AG08395 (cell line): Measurements from ENCODE around the gene WDR43.
A peak's percentile ranks its signal among the peaks of the same experiment; 100 is the strongest.

ENCODE experiments used
- DNase-seq: peaks from one replicate; pipeline ENCODE4 v3.0.0; 2012; ENCODE audit warnings: mixed read lengths, low spot score

The WDR43 gene

GRCh38 chr2:28894470-28895188 is at the start of gene WDR43:
WDR43 (plus strand) TSS chr2:28894667; CDS start chr2:28894699, 32 bp downstream.
- DNase-seq = peak; percentile 98

- DNase-seq = no peak
These were observed 39.3 kb upstream of the WDR43 start for GRCh38 chr2:28855193-28855592.

GRCh38 chr2:28855977-28856376 is 38.5 kb upstream of the WDR43 start:
- no peak for DNase-seq

- DNase-seq = no peak
These were observed 25.9 kb upstream of the WDR43 start for GRCh38 chr2:28868611-28869010.

GRCh38 chr2:28869494-28870145 is 24.8 kb upstream of the WDR43 start:
- peak; percentile 55 for DNase-seq

GRCh38 chr2:28870146-28870891 is 24.1 kb upstream of the WDR43 start, which contains the start of gene TRMT61B:
TRMT61B (minus strand) TSS chr2:28870309; CDS start chr2:28870277, 32 bp downstream.
- DNase-seq = peak; percentile 99

GRCh38 chr2:28871620-28872019 is 22.8 kb upstream of the WDR43 start:
- no peak for DNase-seq

GRCh38 chr2:28880193-28880592 is 14.3 kb upstream of the WDR43 start:
- no peak for DNase-seq

- DNase-seq = no peak
These were observed 979 bp upstream of the WDR43 start for GRCh38 chr2:28893488-28893887.

- peak; percentile 26 for DNase-seq
These were observed 874 bp downstream of the WDR43 start for GRCh38 chr2:28895189-28895893.

- DNase-seq = peak; percentile 63
These were observed 2.4 kb downstream of the WDR43 start for GRCh38 chr2:28896906-28897305.

- DNase-seq = no peak
These were observed 3.6 kb downstream of the WDR43 start for GRCh38 chr2:28898048-28898447.

GRCh38 chr2:28901202-28901601 is 6.7 kb downstream of the WDR43 start:
- DNase-seq = no peak

- no peak for DNase-seq
These were observed 7.4 kb downstream of the WDR43 start for GRCh38 chr2:28901841-28902240.

- DNase-seq = no peak
These were observed 8.1 kb downstream of the WDR43 start for GRCh38 chr2:28902584-28902983.

GRCh38 chr2:28904295-28904694 is 9.8 kb downstream of the WDR43 start:
- DNase-seq = peak; percentile 53

- DNase-seq = no peak
These were observed 10.5 kb downstream of the WDR43 start for GRCh38 chr2:28904802-28905457.

GRCh38 chr2:28905533-28905932 is 11.1 kb downstream of the WDR43 start:
- DNase-seq = no peak

- no peak for DNase-seq
These were observed 11.9 kb downstream of the WDR43 start for GRCh38 chr2:28906376-28906775.

GRCh38 chr2:28906821-28907220 is 12.4 kb downstream of the WDR43 start:
- DNase-seq = no peak

GRCh38 chr2:28908172-28908571 is 13.7 kb downstream of the WDR43 start:
- DNase-seq = no peak
